Esophagus squamous epithelium (tissue), 5 donors: ENCODE measurements around the gene TET1. TPM values are rescaled to one million over a fixed set of nuclear protein-coding genes. Genes with fewer than 3 reads are reported as not detected.
"Not testable (repeated sequence)": the region's sequence is repeated elsewhere in the genome, so short reads cannot be mapped to it uniquely, and the experiment has no call there.

Experiments
- DNase-seq: peaks from one replicate; lab custom pipeline; 2025; lab: John Stamatoyannopoulos, UW
- H3K27ac ChIP-seq, 4 donors: fragments of 200-600 bp; sonication (generic); one replicate each; pipeline ENCODE4 v1.5.1; 2016 to 2019; ENCODE audit warnings: mild to moderate bottlenecking in 1 of 4
- H3K27me3 ChIP-seq, 4 donors: fragments of 200-600 bp; sonication (generic); 1 replicate in 3 of 4; 2 replicates in 1 of 4; pipeline versions ENCODE4 v1.5.1 to v1.6.0; 2017 to 2021; ENCODE audit warnings: antibody characterized with exemption in 1 of 4
- H3K36me3 ChIP-seq, 3 donors: fragments of 200-600 bp; sonication (generic); one replicate each; pipeline ENCODE4 v1.5.1; 2016 to 2019
- H3K4me1 ChIP-seq, 3 donors: fragments of 200-600 bp; sonication (generic); one replicate each; pipeline ENCODE4 v1.5.1; 2017 to 2019
- H3K4me3 ChIP-seq, 4 donors: fragments of 200-600 bp; sonication (generic); 1 replicate in 3 of 4; 2 replicates in 1 of 4; pipeline ENCODE4 v1.5.1; 2016 to 2019; ENCODE audit warnings: mild to moderate bottlenecking in 2 of 4, moderate library complexity in 1 of 4
- H3K9me3 ChIP-seq, 3 donors: fragments of 200-600 bp; sonication (generic); one replicate each; pipeline ENCODE4 v1.5.1; 2016 to 2019
- CTCF ChIP-seq, 6 experiments: fragments of 450-650 bp in 4 of 6; fragments of 200-600 bp in 2 of 6; sonication (generic) in 2 of 6; IDR thresholded peaks; one replicate each; pipeline ENCODE4 v1.5.1; 2016 to 2019; ENCODE audit warnings: antibody characterized with exemption in 6 of 6, mild to moderate bottlenecking in 4 of 6, moderate library complexity in 4 of 6
- POLR2A ChIP-seq, 4 donors: fragments of 450-650 bp; IDR thresholded peaks; one replicate each; pipeline ENCODE4 v1.6.1; 2017; ENCODE audit warnings: antibody characterized with exemption in 4 of 4, mild to moderate bottlenecking in 4 of 4, moderate library complexity in 3 of 4
- WGBS, 2 donors: methylation state at CpG; one replicate each; pipeline ENCODE4 v1.1.5; 2018; 5-methylcytosine and 5-hydroxymethylcytosine counted together
- intact Hi-C: fragments of 100-400 bp; cut with DNase I; formaldehyde crosslinking; loops from one replicate; pipeline ENCODE4 v1.15.0; 2022
- small RNA-seq, 4 donors: library from RNA; depleted of rRNA; stranded (forward); fragments of <200 nt; gene quantifications; one replicate each; pipeline ENCODE3, GENCODE V24; 2016
- total RNA-seq, 4 donors: library from RNA; depleted of rRNA; stranded (reverse); fragments of >200 nt; gene quantifications; one replicate each; pipeline ENCODE4 v1.1.0, GENCODE V29; 2016
- donor health status: DM: yes; HTN: yes; CAD: no.

The TET1 gene
- total RNA-seq, 4 donors from 2014 or later, result 0.15 to 2.9 (median 0.80) TPM

GRCh38 chr10:68732651-68733050, 172.5 kb downstream of the TET1 start:
- peaks cover 6 to 99% (median 25%) of the 10 kb centered on the region in 3 donors for H3K36me3 ChIP-seq
- no peak overlapping the region for H3K27ac ChIP-seq
- H3K4me3 ChIP-seq, result no peak overlapping the region
- intact Hi-C loops, result no loop called here
- no peak for DNase-seq
- H3K27me3 ChIP-seq, result no peaks in the 10 kb centered on the region
- 90 to 94% methylated on average over 8 of the region's 8 CpGs for WGBS, 2 donors
- H3K4me1 ChIP-seq, result no peaks in the 10 kb centered on the region
- TF ChIP-seq POLR2A (IDR thresholded peaks at IDR 0.05) (no peak), CTCF (IDR thresholded peaks at IDR 0.05) (no peak)
- H3K9me3 ChIP-seq, result no peaks in the 10 kb centered on the region

- Histone ChIP-seq H3K4me1 (no peaks in the 10 kb centered on the region), H3K9me3 (no peaks in the 10 kb centered on the region), H3K4me3 (no peak overlapping the region), H3K27me3 (no peaks in the 10 kb centered on the region), H3K36me3 (peaks cover 6 to 100% (median 27%) of the 10 kb centered on the region in 3 donors), H3K27ac (no peak overlapping the region)
- intact Hi-C loops, result no loop called here
- 82 to 87% methylated on average over 7 of the region's 7 CpGs for WGBS, 2 donors
- TF ChIP-seq CTCF (IDR thresholded peaks at IDR 0.05), result no peak
- DNase-seq, result no peak
These were observed 174.2 kb downstream of the TET1 start for GRCh38 chr10:68734349-68734748.

GRCh38 chr10:68735119-68735518, 175.0 kb downstream of the TET1 start:
- no peaks in the 10 kb centered on the region for H3K9me3 ChIP-seq
- no peak overlapping the region for H3K4me3 ChIP-seq
- H3K27ac ChIP-seq, result no peak overlapping the region
- no peaks in the 10 kb centered on the region for H3K27me3 ChIP-seq
- no peaks in the 10 kb centered on the region for H3K4me1 ChIP-seq
- H3K36me3 ChIP-seq, result peaks cover 6 to 100% (median 27%) of the 10 kb centered on the region in 3 donors
- TF ChIP-seq POLR2A (IDR thresholded peaks at IDR 0.05), result no peak
- no peak for TF ChIP-seq CTCF (IDR thresholded peaks at IDR 0.05)
- no peak for DNase-seq
- intact Hi-C loops, result no loop called here
- 66 to 83% methylated on average over 6 of the region's 6 CpGs for WGBS, 2 donors

- H3K36me3 ChIP-seq, result peaks cover 6 to 100% (median 27%) of the 10 kb centered on the region in 3 donors
- H3K4me1 ChIP-seq, intact Hi-C loops: not testable (repeated sequence)
These were observed 175.6 kb downstream of the TET1 start for GRCh38 chr10:68735739-68736138.

GRCh38 chr10:68740676-68741075, 180.5 kb downstream of the TET1 start:
- intact Hi-C loops, H3K27ac ChIP-seq, DNase-seq, H3K4me1 ChIP-seq, H3K9me3 ChIP-seq, H3K27me3 ChIP-seq, H3K4me3 ChIP-seq: not testable (repeated sequence)
- peaks cover 6 to 100% (median 42%) of the 10 kb centered on the region in 3 donors for H3K36me3 ChIP-seq
- 93 to 100% methylated on average over 3 to 5 of the region's 5 CpGs for WGBS, 2 donors

More at GRCh38 chr10:68735739-68736138, 175.6 kb downstream of the TET1 start:
- H3K9me3 ChIP-seq, H3K27me3 ChIP-seq, H3K27ac ChIP-seq, DNase-seq, H3K4me3 ChIP-seq: not testable (repeated sequence)
- 91 to 100% methylated on average over 6 to 7 of the region's 7 CpGs for WGBS, 2 donors

GRCh38 chr10:68742397-68742796, 182.3 kb downstream of the TET1 start:
- peaks cover 0 to 100% (median 41%) of the 10 kb centered on the region in 3 donors for H3K36me3 ChIP-seq

More at GRCh38 chr10:68742397-68742796, 182.3 kb downstream of the TET1 start:
- no peak for TF ChIP-seq CTCF (IDR thresholded peaks at IDR 0.05)
- H3K27me3 ChIP-seq, result no peaks in the 10 kb centered on the region
- no peak for DNase-seq
- H3K4me1 ChIP-seq, result no peaks in the 10 kb centered on the region
- H3K9me3 ChIP-seq, result no peaks in the 10 kb centered on the region
- H3K4me3 ChIP-seq, result no peak overlapping the region
- intact Hi-C loops, result no loop called here
- H3K27ac ChIP-seq, result no peak overlapping the region
- 75 to 82% methylated on average over 6 of the region's 6 CpGs for WGBS, 2 donors

Small RNA genes within 50 kb of the gene (small RNA-seq; reads per million reads assigned to genes)
- gene RF00019, result 0 reads per million in 4 donors

Other genes starting within 250 kb of the TET1 start
- gene HNRNPH3, start 228.3 kb upstream of the TET1 start, total RNA-seq, result 10 to 100 TPM; 10.7 to 43.6 (median 37.0) TPM
- gene PBLD, start 227.4 kb upstream of the TET1 start, total RNA-seq, result 1 to 10 TPM; 1.1 to 2.7 (median 2.3) TPM
- gene RUFY2, start 153.1 kb upstream of the TET1 start, total RNA-seq, result 10 to 100 TPM in 3 of 4 donors, 1 to 10 TPM in 1; 8.1 to 25.4 (median 14.0) TPM
- gene DNA2, start 88.4 kb upstream of the TET1 start, total RNA-seq, result 10 to 100 TPM in 1 of 4 donors, 1 to 10 TPM in 3; 1.8 to 10.5 (median 5.2) TPM
- gene SLC25A16, start 32.8 kb upstream of the TET1 start, total RNA-seq, result 10 to 100 TPM in 3 of 4 donors, 1 to 10 TPM in 1; 6.3 to 59.7 (median 17.7) TPM
- gene CCAR1, start 160.9 kb downstream of the TET1 start, total RNA-seq, result 10 to 100 TPM; 30.4 to 60.1 (median 44.1) TPM